Stomach (tissue), 4 donors: Measurements from ENCODE around the gene COX7B2.

Source experiments
- EP300 ChIP-seq: sonication (generic); formaldehyde crosslinking; IDR thresholded peaks from one replicate; pipeline ENCODE4 v1.6.1; 2017; ENCODE audit warnings: antibody characterized with exemption
- TF ChIP-seq, protein P1 (sequence below), 7 experiments: fragments of 450-650 bp in 4 of 7; fragments of 200-600 bp in 3 of 7; sonication (generic) in 3 of 7; IDR thresholded peaks; one replicate each; pipeline ENCODE4 v1.5.1; 2016 to 2019; ENCODE audit warnings: antibody characterized with exemption in 7 of 7, control low read depth in 2 of 7, mild to moderate bottlenecking in 1 of 7

DNA sequence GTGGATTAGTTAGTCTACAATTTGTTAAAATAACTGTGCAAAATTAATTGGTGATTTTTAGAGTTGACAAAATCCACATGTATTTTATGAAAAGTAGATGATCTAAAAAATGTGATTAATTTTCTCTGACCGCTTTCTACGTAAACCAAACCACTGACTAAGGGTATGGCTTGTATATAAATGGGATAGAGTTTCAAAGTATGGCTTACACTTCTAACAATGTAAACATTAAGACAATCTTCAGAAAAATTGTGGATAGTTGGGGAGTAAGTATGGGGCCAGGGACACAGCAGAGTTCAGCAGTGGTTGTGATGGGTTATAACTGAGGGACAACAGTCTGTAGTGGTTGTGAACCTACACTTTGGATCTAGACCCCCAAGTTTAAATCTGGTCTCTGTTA, 44.5 kb upstream of the COX7B2 start:
- no peak for TF ChIP-seq EP300
- TF ChIP-seq, protein P1, sequence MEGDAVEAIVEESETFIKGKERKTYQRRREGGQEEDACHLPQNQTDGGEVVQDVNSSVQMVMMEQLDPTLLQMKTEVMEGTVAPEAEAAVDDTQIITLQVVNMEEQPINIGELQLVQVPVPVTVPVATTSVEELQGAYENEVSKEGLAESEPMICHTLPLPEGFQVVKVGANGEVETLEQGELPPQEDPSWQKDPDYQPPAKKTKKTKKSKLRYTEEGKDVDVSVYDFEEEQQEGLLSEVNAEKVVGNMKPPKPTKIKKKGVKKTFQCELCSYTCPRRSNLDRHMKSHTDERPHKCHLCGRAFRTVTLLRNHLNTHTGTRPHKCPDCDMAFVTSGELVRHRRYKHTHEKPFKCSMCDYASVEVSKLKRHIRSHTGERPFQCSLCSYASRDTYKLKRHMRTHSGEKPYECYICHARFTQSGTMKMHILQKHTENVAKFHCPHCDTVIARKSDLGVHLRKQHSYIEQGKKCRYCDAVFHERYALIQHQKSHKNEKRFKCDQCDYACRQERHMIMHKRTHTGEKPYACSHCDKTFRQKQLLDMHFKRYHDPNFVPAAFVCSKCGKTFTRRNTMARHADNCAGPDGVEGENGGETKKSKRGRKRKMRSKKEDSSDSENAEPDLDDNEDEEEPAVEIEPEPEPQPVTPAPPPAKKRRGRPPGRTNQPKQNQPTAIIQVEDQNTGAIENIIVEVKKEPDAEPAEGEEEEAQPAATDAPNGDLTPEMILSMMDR (IDR thresholded peaks at IDR 0.05), result no peak
